Pons (tissue), 1 donor: Measurements from ENCODE around the gene LYPD3.

ENCODE experiments used
- DNase-seq: peaks from one replicate; pipeline ENCODE4 v3.0.0-alpha.2; 2016; ENCODE audit warnings: low spot score

Gene LYPD3

DNA sequence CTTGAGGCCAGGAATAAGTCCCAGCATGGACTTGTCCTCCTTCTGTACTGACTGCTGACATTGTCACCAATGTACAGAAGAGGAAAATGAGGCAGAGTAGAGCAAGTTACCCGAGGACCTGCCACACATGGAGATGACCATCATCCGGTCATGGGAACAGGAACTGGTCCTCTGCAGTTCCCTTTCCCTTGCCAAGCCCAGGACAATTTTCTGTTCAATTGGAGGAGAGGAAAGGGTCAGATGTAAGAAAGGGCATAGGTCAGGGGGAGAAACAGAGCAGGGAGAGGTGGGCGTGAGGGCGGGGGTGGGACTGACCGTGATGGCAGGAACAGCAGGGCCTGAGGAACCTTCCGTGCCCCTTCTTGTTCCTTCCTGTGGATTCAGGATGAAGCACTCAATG, 20.5 kb upstream of the LYPD3 start:
- no peak for DNase-seq

DNA sequence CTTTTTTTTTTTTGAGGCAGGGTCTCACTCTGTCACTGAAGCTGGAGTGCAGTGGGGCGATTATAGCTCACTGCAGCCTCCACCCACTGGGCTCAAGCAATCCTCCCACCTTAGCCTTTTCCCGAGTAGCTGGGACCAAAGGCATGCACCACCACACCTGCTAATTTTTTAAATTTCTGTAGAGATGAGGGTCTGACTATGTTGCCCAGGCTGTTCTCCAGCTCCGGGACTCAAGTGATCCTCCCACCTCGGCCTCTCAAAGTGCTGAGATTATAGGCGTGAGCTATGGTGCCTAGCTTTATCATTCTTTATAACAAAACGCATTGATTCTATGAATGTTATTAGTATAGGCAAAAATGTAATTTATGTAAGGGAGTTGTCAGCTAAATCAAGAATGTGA, 17.9 kb upstream of the LYPD3 start:
- no peak for DNase-seq

DNA sequence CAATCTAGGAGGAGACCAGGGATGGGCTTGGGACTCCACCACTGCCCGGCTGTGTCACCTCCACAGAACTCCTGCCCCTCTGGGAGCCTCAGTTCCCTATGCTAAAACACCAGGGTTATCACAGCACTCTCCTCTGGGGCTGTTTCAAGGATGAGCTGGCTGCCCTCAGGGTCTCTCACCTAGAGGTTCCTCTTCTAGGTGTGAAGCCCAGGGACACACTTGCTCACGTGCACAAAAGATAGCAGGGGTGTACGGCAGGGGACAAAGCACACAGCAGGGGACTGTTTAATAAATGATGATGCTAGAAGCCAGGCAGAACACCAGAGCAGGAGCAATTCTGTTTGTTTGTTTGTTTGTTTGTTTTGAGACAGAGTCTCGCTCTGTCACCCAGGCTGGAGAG, 16.8 kb upstream of the LYPD3 start:
- no peak for DNase-seq

DNA sequence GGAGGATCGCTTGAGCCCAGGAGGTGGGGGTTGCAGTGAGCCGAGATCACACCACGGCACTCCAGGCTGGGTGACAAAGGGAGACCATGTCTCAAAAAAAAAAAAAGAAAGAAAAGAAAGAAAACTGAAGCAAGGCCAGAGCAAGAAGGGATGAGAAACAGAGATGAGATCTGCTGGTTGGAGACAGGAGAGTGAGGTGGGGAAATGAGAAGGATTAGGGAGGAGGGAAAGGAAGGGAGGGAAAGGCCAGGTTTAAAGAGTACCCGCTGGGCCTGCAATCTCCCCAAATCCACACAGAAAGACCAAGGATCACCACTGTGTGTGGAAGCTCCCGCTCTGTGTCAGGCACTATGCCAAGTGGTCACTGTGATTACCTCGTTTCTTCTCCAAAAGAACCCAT, 16.3 kb upstream of the LYPD3 start:
- DNase-seq = no peak

DNA sequence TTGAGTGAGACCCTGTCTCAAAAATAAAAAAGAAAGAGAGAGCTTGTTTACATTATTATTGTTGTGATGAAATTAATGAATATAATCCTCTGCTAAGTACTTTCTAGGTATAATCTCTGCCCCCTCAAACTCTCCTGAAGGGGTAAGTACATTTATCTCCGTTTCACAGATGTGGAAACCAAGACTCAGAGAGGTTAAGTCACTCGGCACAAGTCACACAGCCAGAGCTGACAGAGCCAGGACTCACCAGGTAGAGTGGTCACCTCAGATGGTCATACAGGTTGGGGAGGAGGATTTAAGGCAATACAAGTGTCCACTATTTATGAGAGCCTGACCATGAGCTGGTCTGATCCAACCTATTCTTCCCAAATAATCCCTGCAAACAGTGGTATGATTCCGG, 15.2 kb upstream of the LYPD3 start:
- DNase-seq = no peak

DNA sequence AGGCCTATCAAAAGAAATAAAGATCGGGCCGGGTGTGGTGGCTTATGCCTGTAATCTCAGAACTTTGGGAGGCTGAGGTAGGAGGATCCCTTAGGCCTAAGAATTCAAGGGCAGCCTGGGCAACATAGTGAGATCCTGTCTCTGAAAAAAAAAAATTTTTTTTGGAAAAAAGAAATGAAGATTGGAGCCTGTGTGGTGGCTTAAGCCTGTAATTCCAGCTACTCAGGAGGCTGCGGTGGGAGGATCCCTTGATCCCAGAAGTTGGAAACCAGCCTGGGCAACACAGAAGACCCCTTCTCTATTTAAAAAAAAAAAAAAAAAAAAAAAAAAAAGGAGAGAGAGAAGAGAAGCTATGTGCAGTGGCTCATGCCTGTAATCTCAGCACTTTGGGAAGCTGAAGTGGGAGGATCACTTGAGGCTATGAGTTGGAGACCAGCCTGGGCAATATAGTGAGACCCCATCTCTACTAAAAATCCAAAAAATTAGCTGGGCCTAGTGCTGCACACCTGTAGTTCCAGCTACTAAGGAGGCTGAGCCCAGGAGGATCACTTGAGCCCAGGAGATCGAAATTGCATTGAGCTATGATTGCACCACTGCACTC, 14.7 kb upstream of the LYPD3 start:
- DNase-seq = no peak

DNA sequence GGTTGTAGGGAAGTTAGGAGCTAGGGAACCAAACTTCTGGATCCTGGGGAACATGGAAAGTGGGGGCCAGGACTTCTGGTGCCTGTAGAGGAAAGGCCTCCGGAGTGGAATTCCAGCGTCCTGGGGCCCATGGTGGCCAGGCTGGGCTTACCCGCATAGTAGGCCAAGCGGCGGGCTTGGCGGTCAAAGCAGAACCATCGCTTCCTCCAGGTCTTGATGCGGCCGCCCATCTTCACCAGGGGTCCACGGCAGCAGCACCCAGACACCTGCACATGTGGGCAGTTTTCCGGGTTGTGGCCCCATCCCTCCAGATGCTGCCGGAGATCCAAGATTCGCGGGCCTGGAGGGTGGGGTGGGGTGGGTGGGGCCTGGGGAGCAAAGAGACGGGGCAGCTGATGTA, 13.8 kb upstream of the LYPD3 start:
- DNase-seq = no peak

DNA sequence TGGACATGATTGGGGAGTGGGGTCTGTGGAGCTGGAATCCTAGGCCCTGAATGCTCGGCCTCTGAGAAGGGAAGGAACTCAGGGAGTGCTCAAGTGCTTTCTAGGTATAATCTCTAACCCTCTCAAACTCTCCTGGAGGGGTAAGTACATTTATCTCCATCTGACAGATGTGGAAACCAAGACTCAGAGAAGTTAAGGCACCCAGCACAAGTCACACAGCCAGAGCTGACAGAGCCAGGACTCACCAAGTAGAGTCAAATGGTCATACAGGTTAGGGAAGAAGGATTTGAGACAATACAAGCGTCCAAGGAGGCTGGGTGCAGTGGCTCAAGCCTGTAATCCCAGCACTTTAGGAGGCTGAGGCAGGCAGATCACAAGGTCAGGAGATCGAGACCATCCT, 12.9 kb upstream of the LYPD3 start:
- DNase-seq = no peak

DNA sequence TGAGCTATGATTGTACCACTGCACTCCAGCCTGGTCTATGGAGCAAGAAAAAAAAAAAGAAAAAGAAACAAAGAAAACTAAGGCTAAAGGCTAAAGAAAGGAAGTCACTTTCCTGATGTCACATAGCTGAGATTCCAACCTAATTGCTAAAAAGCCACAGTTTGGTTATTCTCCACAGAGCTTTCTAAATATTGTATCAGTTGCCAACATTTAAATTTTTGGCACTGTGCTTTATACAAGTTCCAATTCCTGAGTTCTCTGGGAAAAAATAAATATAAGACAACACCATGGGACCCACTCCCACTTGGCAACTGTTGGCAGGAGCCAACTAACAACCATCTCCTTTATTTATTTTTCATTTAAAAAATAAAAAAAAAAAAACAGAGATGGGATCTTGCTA, 11.2 kb upstream of the LYPD3 start:
- no peak for DNase-seq

DNA sequence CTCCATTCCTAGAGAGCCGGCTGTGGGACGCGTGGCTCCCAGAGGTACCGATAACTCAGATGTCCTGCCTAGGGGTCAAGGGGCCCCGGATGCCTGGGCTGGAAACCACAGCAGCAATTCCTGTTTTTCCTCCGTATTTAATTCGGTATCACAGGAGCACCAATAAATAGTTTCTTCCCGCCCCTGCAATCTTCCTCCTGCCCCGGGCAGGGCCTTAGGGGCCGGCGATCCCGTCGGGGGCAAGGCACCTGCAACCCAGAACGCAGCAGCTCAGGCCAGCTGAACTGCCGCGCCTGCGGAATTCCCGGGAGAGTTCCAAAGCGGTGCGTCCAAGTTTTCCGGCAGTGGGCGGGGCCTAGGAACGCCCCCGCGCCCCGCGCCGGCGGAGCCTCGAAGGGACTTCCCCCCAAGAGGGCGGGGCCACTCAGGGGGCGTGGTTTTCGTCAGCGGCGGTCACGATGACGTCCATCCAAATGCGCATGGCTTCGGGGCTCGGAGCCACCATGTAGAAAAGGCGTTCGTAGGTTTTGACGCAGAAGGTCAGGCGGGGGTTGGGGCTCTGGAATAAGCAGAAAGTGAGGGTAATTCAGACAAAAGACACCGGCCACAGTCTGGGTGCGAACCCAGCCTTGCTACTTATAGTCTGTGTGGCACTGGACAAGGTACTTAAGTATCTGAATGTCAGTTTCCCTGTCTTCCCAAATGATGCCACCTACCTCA, 9.7 kb upstream of the LYPD3 start:
- peak; percentile 88 for DNase-seq

DNA sequence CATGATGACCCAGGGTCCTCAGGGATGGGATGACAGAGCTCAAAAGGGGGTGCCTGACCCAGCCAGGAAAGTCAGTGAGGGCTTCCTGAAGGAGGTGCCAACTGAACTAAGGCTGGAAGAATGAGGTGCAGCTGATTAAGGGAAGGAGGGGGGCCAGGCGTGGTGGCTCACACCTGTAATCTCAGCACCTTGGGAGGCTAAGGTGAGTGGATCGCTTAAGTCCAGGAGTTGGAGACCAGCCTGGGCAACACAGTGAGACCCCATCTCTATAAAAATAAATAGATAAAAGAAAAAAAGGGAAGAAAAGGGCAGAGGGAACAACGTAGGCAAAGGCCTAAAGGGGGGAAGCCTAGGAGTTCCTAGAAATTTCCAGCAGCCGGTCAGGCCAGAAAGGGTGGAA, 9.1 kb upstream of the LYPD3 start:
- DNase-seq = no peak

DNA sequence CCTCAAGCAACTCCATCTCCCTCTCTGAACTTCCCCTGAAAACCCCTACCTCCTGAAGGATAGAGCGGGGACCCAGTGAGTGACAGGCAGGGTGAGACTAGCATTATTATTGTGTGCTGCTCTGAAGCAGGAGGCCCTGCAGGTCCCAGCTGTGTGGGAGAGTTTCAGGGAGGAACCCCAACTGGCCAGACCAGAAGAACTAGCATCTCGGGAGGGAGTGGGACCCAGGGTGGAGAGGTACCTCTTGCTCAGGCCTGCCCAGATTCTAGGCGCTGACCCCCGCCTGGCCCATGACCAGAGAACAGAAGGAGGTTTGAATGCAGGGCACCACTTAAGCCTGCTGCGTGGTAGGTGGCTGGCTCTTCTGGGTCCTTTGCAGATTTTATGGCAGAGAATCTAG, 5.7 kb upstream of the LYPD3 start:
- DNase-seq = no peak

DNA sequence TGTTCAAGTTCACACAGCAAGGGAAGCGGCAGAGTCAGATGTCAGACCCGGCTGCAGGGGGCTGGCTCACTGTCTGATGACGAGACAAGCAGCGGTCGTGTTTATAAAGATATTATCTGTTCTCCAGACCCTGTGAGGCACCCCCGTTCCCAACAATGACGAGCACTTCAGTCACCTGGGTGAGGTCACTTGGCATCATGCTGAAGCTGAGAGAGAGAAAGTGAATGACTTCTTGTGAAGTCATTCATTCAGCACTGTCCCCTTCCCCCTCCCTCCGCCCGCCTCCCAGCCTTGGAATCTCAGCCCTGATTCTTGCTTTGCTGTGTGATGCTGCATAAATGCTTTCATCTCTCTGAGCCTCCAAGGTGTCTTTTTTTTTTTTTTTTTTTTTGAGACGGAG, 4.9 kb upstream of the LYPD3 start:
- no peak for DNase-seq

DNA sequence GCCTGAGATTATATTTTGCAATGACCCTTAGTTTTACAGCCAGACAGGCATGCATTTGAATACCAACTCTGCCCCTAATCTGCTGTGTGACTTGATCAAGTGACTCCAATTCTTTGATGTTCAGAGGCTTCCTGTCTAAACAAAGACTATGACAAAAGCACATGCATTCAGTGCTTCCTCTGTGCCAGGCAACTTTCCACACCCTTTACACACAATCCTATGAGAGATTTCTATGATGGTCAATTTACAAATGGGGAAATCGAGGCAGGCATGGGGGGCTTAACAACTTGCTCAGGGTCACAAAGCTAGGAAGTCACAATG, 3.7 kb upstream of the LYPD3 start:
- no peak for DNase-seq

DNA sequence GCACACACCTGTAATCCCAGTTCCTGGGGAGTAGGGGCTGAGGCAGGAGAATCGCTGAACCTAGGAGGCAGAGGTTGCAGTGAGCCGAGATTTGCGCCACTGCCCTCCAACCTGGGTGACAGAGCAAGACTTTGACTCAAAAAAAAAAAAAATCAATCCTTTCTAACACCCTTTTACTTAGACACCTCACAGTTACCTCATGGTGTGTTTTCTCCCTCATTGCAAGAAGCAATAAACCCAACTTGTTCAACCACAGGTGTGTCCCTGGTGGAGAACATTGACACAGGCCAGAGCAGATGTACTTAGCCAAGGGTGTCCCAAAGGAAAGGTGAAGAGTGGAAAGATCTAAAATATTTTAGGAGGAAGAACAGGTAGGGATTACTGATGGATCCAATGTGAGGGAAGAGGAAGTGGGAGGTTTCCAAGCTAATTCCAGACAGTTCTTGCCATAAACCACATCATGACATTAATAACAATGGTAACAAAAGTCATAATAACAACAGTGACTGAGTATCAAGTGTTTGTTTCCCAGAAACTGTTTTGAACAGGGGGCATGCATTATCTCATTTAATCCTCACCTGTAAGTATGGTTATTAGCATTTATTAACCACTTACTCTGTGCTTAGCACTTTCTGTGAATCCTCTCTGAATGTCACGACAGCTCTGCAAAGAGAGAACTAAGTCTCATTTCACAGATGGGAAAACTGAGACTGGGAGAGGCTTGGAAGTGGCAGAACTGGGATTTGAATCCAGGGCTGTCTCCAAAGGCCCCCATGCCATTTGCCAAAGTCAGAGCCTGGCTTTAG, 3.1 kb upstream of the LYPD3 start:
- no peak for DNase-seq

DNA sequence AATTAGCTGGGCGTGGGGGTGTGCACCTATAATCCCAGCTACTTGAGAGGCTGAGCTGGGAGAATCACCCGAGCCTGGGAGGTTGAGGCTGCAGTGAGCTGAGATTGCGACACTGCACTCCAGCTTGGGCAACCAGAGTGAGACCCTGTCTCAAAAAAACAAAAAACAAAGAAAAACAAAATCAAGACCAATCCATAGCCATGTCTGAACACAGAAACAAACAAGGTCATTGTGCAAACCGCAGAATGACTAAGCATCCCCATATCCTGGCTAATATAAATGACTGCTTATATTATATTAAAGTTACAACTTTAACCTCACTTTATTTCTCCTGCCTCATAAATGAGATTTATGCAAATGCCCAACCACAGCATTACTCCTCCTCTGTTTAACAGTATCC, 2.3 kb upstream of the LYPD3 start:
- no peak for DNase-seq

DNA sequence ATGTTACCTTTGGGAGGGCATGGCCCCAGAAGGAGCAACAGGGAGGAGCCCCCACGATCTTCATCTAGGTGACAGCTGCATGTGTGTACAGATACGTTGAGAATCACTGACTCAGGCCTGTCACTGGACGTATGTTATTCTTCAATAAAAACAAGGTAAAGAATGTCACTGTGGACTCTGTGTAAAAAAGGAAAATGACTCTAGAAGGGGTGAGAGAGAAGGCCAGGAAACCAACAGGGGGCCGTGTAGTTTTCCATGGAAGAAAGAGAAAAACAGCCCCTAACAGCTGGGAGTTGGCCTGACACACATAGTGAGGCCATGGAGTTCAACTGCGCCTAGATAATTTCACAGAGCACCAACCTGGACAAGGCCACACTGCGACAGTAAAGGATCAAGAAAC, 1.9 kb upstream of the LYPD3 start:
- no peak for DNase-seq

DNA sequence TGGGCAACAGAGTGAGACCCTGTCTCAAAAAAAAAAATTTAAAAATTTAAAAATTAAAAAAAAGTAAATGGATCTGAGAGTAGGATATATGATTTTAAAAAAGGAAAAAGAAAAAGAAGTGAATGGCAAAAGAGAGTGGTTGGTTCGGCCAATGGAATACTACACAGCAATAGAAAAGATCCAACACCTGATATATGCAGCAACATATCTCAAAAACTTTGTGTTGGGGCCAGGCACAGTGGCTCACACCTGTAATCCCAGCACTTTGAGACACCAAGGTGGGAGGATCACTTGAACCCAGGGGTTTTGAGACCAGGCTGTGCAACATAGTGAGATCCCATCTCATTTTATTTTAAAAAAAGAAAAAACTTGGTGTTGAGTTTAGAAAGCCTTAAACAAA, 1.4 kb upstream of the LYPD3 start:
- no peak for DNase-seq

DNA sequence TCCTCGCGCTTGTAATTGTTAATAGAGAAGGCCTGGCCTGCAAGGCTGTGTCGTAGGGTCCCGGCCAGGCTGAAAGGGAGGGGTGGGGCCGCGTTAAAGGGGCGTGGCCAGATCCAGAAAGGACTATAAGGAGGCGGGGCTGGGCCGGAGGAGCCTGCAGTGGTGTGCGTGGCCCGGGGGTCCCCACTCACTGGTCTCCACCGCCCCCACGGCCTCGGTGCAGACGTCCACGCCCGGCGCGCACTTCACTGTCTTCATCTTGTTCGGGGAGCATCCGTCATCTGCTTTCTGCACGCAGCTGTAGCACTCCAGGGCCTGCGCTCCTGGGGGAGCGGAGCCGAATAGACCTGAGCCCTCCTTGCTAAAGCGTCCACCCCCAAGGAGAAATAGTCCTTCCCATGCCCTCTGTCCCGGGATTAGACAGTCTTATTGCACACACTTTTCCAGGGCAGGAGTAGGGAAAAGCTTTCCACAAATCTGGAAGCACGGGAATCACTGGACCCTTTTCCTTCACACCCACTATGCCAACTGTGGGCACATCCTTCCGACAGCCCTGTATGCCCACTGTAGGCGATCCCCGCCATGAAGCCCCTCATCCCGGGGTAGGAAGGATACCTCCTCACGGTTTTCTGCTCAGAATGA, 1.2 kb downstream of the LYPD3 start:
- no peak for DNase-seq

DNA sequence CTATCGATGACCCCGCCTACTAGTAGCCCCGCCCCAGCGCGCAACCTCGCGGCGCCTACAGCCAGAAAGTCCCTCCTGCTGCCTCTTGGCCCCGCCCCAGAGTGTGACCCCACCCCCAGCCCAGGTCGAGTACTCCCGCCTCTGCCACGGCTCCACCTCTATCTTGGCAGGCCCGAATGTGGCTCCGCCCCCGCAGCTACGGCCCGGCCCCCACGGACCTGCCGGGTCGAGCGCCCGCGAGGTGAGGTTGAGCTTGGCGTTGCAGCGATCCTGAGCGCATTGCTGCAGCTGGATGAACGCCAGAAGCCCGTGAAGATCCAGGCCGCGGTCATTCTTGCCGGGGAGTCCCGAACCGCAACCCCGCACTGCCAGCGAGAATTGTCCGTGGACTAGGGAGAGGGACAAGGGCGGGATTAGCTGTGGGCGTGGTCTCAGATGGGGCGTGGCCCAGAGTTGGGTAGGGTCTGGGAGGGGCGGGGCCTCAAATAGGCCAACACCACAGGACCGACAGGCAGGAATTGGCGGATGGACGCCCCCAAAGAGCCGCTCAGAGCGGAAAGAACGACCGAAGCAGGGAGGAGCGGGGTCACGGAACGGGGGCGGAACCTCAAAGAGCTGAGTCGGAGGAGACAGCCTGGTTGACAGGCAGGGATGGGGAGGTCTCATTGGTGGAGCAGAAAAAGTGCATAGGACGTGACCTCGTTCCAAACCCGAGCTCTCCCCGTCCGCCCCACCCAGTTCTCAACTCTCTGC, 1.9 kb downstream of the LYPD3 start:
- DNase-seq = peak; percentile 90

DNA sequence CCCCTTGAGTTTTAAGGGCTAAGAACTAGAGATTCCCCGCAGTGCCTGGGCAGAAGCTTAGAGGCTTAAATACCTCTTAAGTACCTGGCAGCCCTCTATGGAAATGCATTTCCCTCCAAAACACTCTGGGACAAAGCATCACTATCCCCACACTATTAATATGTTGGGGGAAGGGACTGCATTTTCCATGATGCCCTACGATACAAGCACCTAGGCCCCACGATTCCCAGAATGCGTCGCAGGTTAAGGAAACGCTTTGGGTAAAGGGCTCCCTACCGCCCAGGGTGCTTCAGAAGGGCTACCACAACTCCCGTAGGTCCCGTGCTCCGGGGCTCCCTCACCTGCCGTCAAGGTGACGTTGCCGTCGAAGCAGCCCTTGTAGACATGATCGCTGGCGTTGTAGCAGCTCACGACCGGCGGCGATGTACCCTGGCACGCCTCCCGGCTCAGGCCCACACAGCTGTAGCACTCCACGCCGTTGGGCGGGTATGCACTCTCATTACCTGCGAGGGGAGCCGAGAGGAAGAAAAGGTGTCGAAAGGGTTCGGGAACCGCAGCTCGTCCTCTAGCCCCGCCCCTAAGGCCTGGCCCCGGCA, 2.5 kb downstream of the LYPD3 start:
- DNase-seq = no peak

DNA sequence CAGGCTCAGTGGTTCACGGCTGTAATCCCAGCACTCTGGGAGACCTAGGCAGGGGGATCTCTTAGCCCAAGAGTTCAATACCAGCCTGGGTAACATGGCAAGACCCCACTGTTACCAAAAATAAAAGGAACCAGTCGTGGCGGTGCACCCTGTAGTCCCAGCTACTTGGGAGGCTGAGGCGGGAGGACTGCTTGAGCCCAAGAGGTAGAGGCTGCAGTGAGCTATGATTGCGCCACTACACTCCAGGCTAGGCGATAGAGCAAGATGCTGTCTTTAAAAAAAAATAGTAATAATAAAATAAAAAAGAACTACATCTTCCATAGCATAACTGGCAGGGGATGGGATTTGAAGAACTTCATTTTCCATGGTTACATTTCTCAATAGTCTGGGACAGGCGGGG, 3.0 kb downstream of the LYPD3 start:
- no peak for DNase-seq
